Caco-2 (cell line): Measurements from ENCODE around the gene SKP2. TPM values are rescaled to one million over a fixed set of nuclear protein-coding genes. Genes with fewer than 3 reads are reported as not detected.

ENCODE experiments used
- BruUV-seq: library from RNA; stranded (reverse); fragments of 400-500 nt; replicated peaks from 2 replicates; lab custom pipeline; 2021; lab: Mats Ljungman, UMichigan
- CTCF ChIA-PET: fragments of 300-600 bp; sonication (Branson Sonifier 250); formaldehyde crosslinking; loops from one replicate; lab custom pipeline; 2022; ENCODE audit warnings: antibody characterized with exemption; lab: Charles Lee
- POLR2A ChIA-PET: fragments of 300-600 bp; sonication (Branson Sonifier 250); formaldehyde crosslinking; loops from one replicate; lab custom pipeline; 2022; ENCODE audit warnings: antibody characterized with exemption; lab: Charles Lee
- DNase-seq, 2 experiments: peaks; one replicate each; pipeline versions ENCODE4 v3.0.0 to v3.0.0-alpha.2; 2020 to 2022
- H3K27me3 ChIP-seq: replicated peaks from 2 replicates; pipeline ENCODE4 v1.6.0; 2011; ENCODE audit warnings: low read length; ENCODE audit not compliant: control insufficient read depth, insufficient read depth
- H3K36me3 ChIP-seq: 2 replicates; pipeline ENCODE4 v1.5.1; 2011; ENCODE audit warnings: low read length; ENCODE audit not compliant: control insufficient read depth, insufficient read depth
- H3K4me1 ChIP-seq: fragments of 250-450 bp; sonication (Bioruptor Pico); 2 replicates; pipeline ENCODE4 v1.5.1; 2020; ENCODE audit warnings: mild to moderate bottlenecking
- H3K4me3 ChIP-seq: 2 replicates; pipeline ENCODE4 v1.5.1; 2011; ENCODE audit warnings: low read depth, mild to moderate bottlenecking, control low read depth, low read length
- H3K9me3 ChIP-seq: fragments of 250-450 bp; sonication (Bioruptor Pico); 2 replicates; pipeline ENCODE4 v1.5.1; 2020; ENCODE audit warnings: mild to moderate bottlenecking, moderate library complexity
- H3K27ac Mint-ChIP-seq: one replicate; pipeline ENCODE4 v1.8.0; 2022; ENCODE audit warnings: mixed read lengths; ENCODE audit not compliant: unreplicated experiment
- H3K27me3 Mint-ChIP-seq: one replicate; pipeline ENCODE4 v1.8.0; 2022; ENCODE audit warnings: mixed read lengths; ENCODE audit not compliant: insufficient read depth, unreplicated experiment
- H3K36me3 Mint-ChIP-seq: one replicate; pipeline ENCODE4 v1.8.0; 2022; ENCODE audit warnings: mild to moderate bottlenecking, mixed read lengths; ENCODE audit not compliant: insufficient read depth, unreplicated experiment
- H3K4me1 Mint-ChIP-seq: one replicate; pipeline ENCODE4 v1.8.0; 2022; ENCODE audit warnings: low read depth, mixed read lengths; ENCODE audit not compliant: unreplicated experiment
- H3K4me3 Mint-ChIP-seq: one replicate; pipeline ENCODE4 v1.8.0; 2022; ENCODE audit warnings: mild to moderate bottlenecking, moderate library complexity, mixed read lengths; ENCODE audit not compliant: unreplicated experiment
- H3K9me3 Mint-ChIP-seq: one replicate; pipeline ENCODE4 v1.8.0; 2022; ENCODE audit warnings: mixed read lengths; ENCODE audit not compliant: unreplicated experiment
- CTCF ChIP-seq, 2 experiments: fragments of 200-600 bp in 1 of 2; IDR thresholded peaks; 1 replicate in 1 of 2; 2 replicates in 1 of 2; pipeline versions ENCODE4 v1.5.1 to v1.8.0; 2011 to 2022; ENCODE audit warnings: antibody characterized with exemption in 1 of 2, control low read depth in 1 of 2, inconsistent platforms in 1 of 2, low read depth in 1 of 2, low read length in 1 of 2, mild to moderate bottlenecking in 1 of 2, moderate library complexity in 1 of 2; ENCODE audit not compliant: insufficient read depth in 1 of 2, severe bottlenecking in 1 of 2, unreplicated experiment in 1 of 2
- intact Hi-C: fragments of 100-400 bp; cut with micrococcal nuclease; formaldehyde crosslinking; loops from one replicate; pipeline ENCODE4 v1.10.0; 2022; ENCODE audit not compliant: unreplicated experiment
- total RNA-seq: library from RNA; stranded (reverse); gene quantifications from 2 replicates; pipeline ENCODE4 v1.2.3, GENCODE V29; 2022

Gene SKP2
- total RNA-seq, 1 experiment from 2014 or later, result 230 TPM

- Histone ChIP-seq H3K4me1 (no peaks in the 10 kb centered on the region), H3K4me3 (no peak overlapping the region), H3K36me3 (no peaks in the 10 kb centered on the region), H3K9me3 (no peaks in the 10 kb centered on the region), H3K27me3 (no peaks in the 10 kb centered on the region)
- Mint-ChIP-seq H3K4me1 (no peaks in the 10 kb centered on the region), H3K27ac (no peak overlapping the region), H3K27me3 (no peaks in the 10 kb centered on the region), H3K4me3 (no peak overlapping the region), H3K9me3 (no peaks in the 10 kb centered on the region), H3K36me3 (peaks cover 21% of the 10 kb centered on the region)
- no peak for TF ChIP-seq CTCF (IDR thresholded peaks at IDR 0.05; ENCODE audit: insufficient read depth in 1 of 2, low read depth in 1 of 2, low read length in 1 of 2, severe bottlenecking in 1 of 2, unreplicated experiment in 1 of 2)
- no TSS peak for BruUV-seq
- POLR2A ChIA-PET, result no interaction called here
- CTCF ChIA-PET, result interaction anchor here (0.7 to 1.5 kb wide), 2 partner anchors 128 to 139 kb away, joined by 3 to 6 read pairs; no protein-coding TSS in a partner anchor
- DNase-seq, result no peak
- intact Hi-C loops, result no loop called here
Measured at GRCh38 chr5:36206913-36207312, 55.0 kb downstream of the SKP2 start.

GRCh38 chr5:36208786-36209185 lies 56.9 kb downstream of the SKP2 start:
- H3K36me3 ChIP-seq, result no peaks in the 10 kb centered on the region
- H3K4me1 Mint-ChIP-seq, result no peaks in the 10 kb centered on the region
- no peaks in the 10 kb centered on the region for H3K27me3 Mint-ChIP-seq
- H3K36me3 Mint-ChIP-seq, result peaks cover 33% of the 10 kb centered on the region
- no peaks in the 10 kb centered on the region for H3K4me1 ChIP-seq
- H3K4me3 ChIP-seq, result no peak overlapping the region
- H3K9me3 ChIP-seq, result no peaks in the 10 kb centered on the region
- H3K27me3 ChIP-seq, result no peaks in the 10 kb centered on the region
- intact Hi-C loops, result no loop called here
- ChIA-PET CTCF (no interaction called here), POLR2A (no interaction called here)
- TF ChIP-seq CTCF (IDR thresholded peaks at IDR 0.05; ENCODE audit: insufficient read depth in 1 of 2, low read depth in 1 of 2, low read length in 1 of 2, severe bottlenecking in 1 of 2, unreplicated experiment in 1 of 2), result no peak
- no peaks in the 10 kb centered on the region for H3K9me3 Mint-ChIP-seq
- no peak for DNase-seq
- no TSS peak for BruUV-seq
- H3K27ac Mint-ChIP-seq, result no peak overlapping the region
- no peak overlapping the region for H3K4me3 Mint-ChIP-seq

GRCh38 chr5:36209664-36210063 lies 57.8 kb downstream of the SKP2 start:
- BruUV-seq, result no TSS peak
- no peaks in the 10 kb centered on the region for H3K4me1 Mint-ChIP-seq
- Histone ChIP-seq H3K4me1 (no peaks in the 10 kb centered on the region), H3K36me3 (no peaks in the 10 kb centered on the region), H3K9me3 (no peaks in the 10 kb centered on the region), H3K4me3 (no peak overlapping the region), H3K27me3 (no peaks in the 10 kb centered on the region)
- DNase-seq, result no peak
- CTCF ChIA-PET, result no interaction called here
- POLR2A ChIA-PET, result no interaction called here
- H3K27me3 Mint-ChIP-seq, result no peaks in the 10 kb centered on the region
- no peaks in the 10 kb centered on the region for H3K9me3 Mint-ChIP-seq
- TF ChIP-seq CTCF (IDR thresholded peaks at IDR 0.05; ENCODE audit: insufficient read depth in 1 of 2, low read depth in 1 of 2, low read length in 1 of 2, severe bottlenecking in 1 of 2, unreplicated experiment in 1 of 2), result no peak
- peaks cover 36% of the 10 kb centered on the region for H3K36me3 Mint-ChIP-seq
- H3K4me3 Mint-ChIP-seq, result no peak overlapping the region
- H3K27ac Mint-ChIP-seq, result no peak overlapping the region
- intact Hi-C loops, result no loop called here
